ENCODE results near the gene TMCO6. TPM values are rescaled to one million over a fixed set of nuclear protein-coding genes. Genes with fewer than 3 reads are reported as not detected.
A peak's percentile ranks its signal among the peaks of the same experiment; 100 is the strongest.
"Not testable (repeated sequence)": the region's sequence is repeated elsewhere in the genome, so short reads cannot be mapped to it uniquely, and the experiment has no call there.

The TMCO6 gene
- total RNA-seq, 2 experiments from 2014 or later = 20.9 to 21.1 TPM

DNA sequence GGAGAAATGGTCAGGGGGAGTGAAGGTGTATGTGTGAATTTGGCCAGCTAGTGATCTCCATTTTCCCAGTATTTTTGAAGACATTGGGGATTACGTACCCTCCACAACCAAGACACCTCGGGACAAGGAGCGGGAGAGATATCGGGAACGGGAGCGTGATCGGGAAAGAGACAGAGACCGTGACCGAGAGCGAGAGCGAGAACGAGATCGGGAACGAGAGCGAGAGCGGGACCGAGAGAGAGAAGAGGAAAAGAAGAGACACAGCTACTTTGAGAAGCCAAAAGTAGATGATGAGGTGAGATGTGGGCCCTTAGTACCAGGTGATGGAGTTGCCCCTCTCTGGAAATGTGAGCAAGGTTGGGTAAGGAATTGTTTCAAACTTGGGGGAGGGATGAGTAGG, 19.6 kb downstream of the TMCO6 start:
- Mint-ChIP-seq H3K4me1 (ENCODE audit: low read depth) (peaks cover 13% of the 10 kb centered on the region), H3K27me3 (no peaks in the 10 kb centered on the region), H3K27ac (no peak overlapping the region), H3K4me3 (no peak overlapping the region), H3K36me3 (ENCODE audit: low read depth) (peaks cover 94% of the 10 kb centered on the region), H3K9me3 (no peaks in the 10 kb centered on the region)
- no peak overlapping the region for H3K4me3 ChIP-seq (ENCODE audit: low read length)
- intact Hi-C loops (cut with DNase I, micrococcal nuclease) = no loop called here
- no peak for ATAC-seq (ENCODE audit: poor library complexity)
- POLR2A ChIA-PET = interaction anchor here (1.0 kb wide), 1 partner anchor 11 kb away, joined by 6 read pairs; the partner anchor contains the start of genes IK and NDUFA2
- no peak for TF ChIP-seq CTCF (IDR thresholded peaks at IDR 0.05)
- H3K27me3 ChIP-seq (ENCODE audit: control insufficient read depth in 1 of 2, insufficient read depth in 2 of 2, low read length in 2 of 2) = no peaks in the 10 kb centered on the region
- H3K9me3 ChIP-seq (ENCODE audit: control insufficient read depth in 1 of 2, insufficient read depth in 1 of 2, low read length in 2 of 2) = no peaks in the 10 kb centered on the region
- H3K27ac ChIP-seq (ENCODE audit: low read depth in 1 of 2, low read length in 2 of 2) = no peak overlapping the region
- CTCF ChIA-PET = no interaction called here
- no peak for DNase-seq
- peaks cover 92% of the 10 kb centered on the region for H3K36me3 ChIP-seq (ENCODE audit: insufficient read depth, low read length)
- peaks cover 4% of the 10 kb centered on the region for H3K4me1 ChIP-seq (ENCODE audit: insufficient read depth, low read length)

- POLR2A ChIA-PET = interaction anchor here (7.2 kb wide), 1 partner anchor 13 kb away, joined by 89 read pairs; the partner anchor contains the start of genes IK and NDUFA2
- H3K9me3 Mint-ChIP-seq; H3K4me3 Mint-ChIP-seq; H3K27ac ChIP-seq (ENCODE audit: low read depth in 1 of 2, low read length in 2 of 2); H3K27me3 ChIP-seq (ENCODE audit: control insufficient read depth in 1 of 2, insufficient read depth in 2 of 2, low read length in 2 of 2); DNase-seq; H3K27ac Mint-ChIP-seq; H3K4me3 ChIP-seq (ENCODE audit: low read length); H3K9me3 ChIP-seq (ENCODE audit: control insufficient read depth in 1 of 2, insufficient read depth in 1 of 2, low read length in 2 of 2); H3K27me3 Mint-ChIP-seq; CTCF ChIA-PET; ATAC-seq (ENCODE audit: poor library complexity): not testable (repeated sequence)
- intact Hi-C loops (cut with DNase I, micrococcal nuclease) = loop anchor here in 1 of 2 experiments (5.0 kb wide), 1 partner anchor 42 kb away; the partner anchor contains the start of gene ZMAT2
- H3K4me1 Mint-ChIP-seq (ENCODE audit: low read depth) = peaks cover 21% of the 10 kb centered on the region
- Histone ChIP-seq H3K4me1 (ENCODE audit: insufficient read depth, low read length) (peaks cover 11% of the 10 kb centered on the region), H3K36me3 (ENCODE audit: insufficient read depth, low read length) (peaks cover 77% of the 10 kb centered on the region)
- peaks cover 91% of the 10 kb centered on the region for H3K36me3 Mint-ChIP-seq (ENCODE audit: low read depth)
Measured at GRCh38 chr5:140660371-140660770, 21.1 kb downstream of the TMCO6 start.

GRCh38 chr5:140664030-140664358, 24.7 kb downstream of the TMCO6 start:
- H3K27ac Mint-ChIP-seq = peak overlapping the region; percentile 98
- ChIA-PET CTCF (interaction anchor here (0.5 to 1.1 kb wide), 2 partner anchors 47 to 57 kb away, joined by 3 read pairs; no protein-coding TSS in a partner anchor), POLR2A (interaction anchor here (0.8 to 7.2 kb wide), 7 partner anchors 16 to 271 kb away, joined by 3 to 89 read pairs (median 7); partner anchors contain the start of genes CD14, EIF4EBP3, HARS1 and HARS2)
- peak overlapping the region; percentile 98 for H3K4me3 ChIP-seq (ENCODE audit: low read length)
- H3K9me3 Mint-ChIP-seq = no peaks in the 10 kb centered on the region
- H3K9me3 ChIP-seq (ENCODE audit: control insufficient read depth in 1 of 2, insufficient read depth in 1 of 2, low read length in 2 of 2) = no peaks in the 10 kb centered on the region
- peak overlapping the region; percentile 87 to 93 for H3K27ac ChIP-seq (ENCODE audit: low read depth in 1 of 2, low read length in 2 of 2)
- H3K27me3 Mint-ChIP-seq = no peaks in the 10 kb centered on the region
- H3K36me3 Mint-ChIP-seq (ENCODE audit: low read depth) = peaks cover 90% of the 10 kb centered on the region
- no peaks in the 10 kb centered on the region for H3K27me3 ChIP-seq (ENCODE audit: control insufficient read depth in 1 of 2, insufficient read depth in 2 of 2, low read length in 2 of 2)
- ATAC-seq (ENCODE audit: poor library complexity) (no peak), DNase-seq (no peak)
- peak overlapping the region; percentile 91 for H3K4me3 Mint-ChIP-seq
- peaks cover 45% of the 10 kb centered on the region for H3K4me1 Mint-ChIP-seq (ENCODE audit: low read depth)
- intact Hi-C loops (cut with DNase I, micrococcal nuclease) = loop anchor here (1.0 to 5.0 kb wide), 6 partner anchors 17 to 100 kb away; partner anchors contain the start of genes HARS1 (in 2 of the 2), HARS2 (in 2 of the 2), APBB3 (in 1 of the 2) and IK (in 1 of the 2)
- H3K4me1 ChIP-seq (ENCODE audit: insufficient read depth, low read length) = peaks cover 26% of the 10 kb centered on the region
- TF ChIP-seq CTCF (IDR thresholded peaks at IDR 0.05) = no peak
- H3K36me3 ChIP-seq (ENCODE audit: insufficient read depth, low read length) = peaks cover 64% of the 10 kb centered on the region
